RKO (cell line): ENCODE measurements around the gene POLR1E.
"Not testable (repeated sequence)": the region's sequence is repeated elsewhere in the genome, so short reads cannot be mapped to it uniquely, and the experiment has no call there.

ENCODE experiments used
- DNase-seq: peaks from one replicate; pipeline ENCODE4 v3.0.0-alpha.2; 2016; ENCODE audit warnings: low spot score

Gene POLR1E

GRCh38 chr9:37501957-37502596 is 16.3 kb downstream of the POLR1E start:
- DNase-seq: no peak

GRCh38 chr9:37503736-37504135 is 18.0 kb downstream of the POLR1E start:
- no peak for DNase-seq

- no peak for DNase-seq
These were observed 18.9 kb downstream of the POLR1E start for GRCh38 chr9:37504605-37505004.

- DNase-seq: no peak
These were observed 21.9 kb downstream of the POLR1E start for GRCh38 chr9:37507566-37508134.

- DNase-seq: no peak
These were observed 22.5 kb downstream of the POLR1E start for GRCh38 chr9:37508135-37508833.

- no peak for DNase-seq
These were observed 23.1 kb downstream of the POLR1E start for GRCh38 chr9:37508834-37509206.

- DNase-seq: no peak
These were observed 23.8 kb downstream of the POLR1E start for GRCh38 chr9:37509536-37509935.

GRCh38 chr9:37510053-37510452 is 24.3 kb downstream of the POLR1E start:
- DNase-seq: not testable (repeated sequence)

GRCh38 chr9:37511016-37512010 is 25.6 kb downstream of the POLR1E start:
- no peak for DNase-seq

GRCh38 chr9:37512437-37512836 is 26.7 kb downstream of the POLR1E start:
- DNase-seq: no peak

GRCh38 chr9:37514415-37514814 is 28.7 kb downstream of the POLR1E start:
- not testable (repeated sequence) for DNase-seq

- no peak for DNase-seq
These were observed 29.3 kb downstream of the POLR1E start for GRCh38 chr9:37514999-37515398.

- DNase-seq: no peak
These were observed 30.0 kb downstream of the POLR1E start for GRCh38 chr9:37515620-37516258.

- no peak for DNase-seq
These were observed 32.2 kb downstream of the POLR1E start for GRCh38 chr9:37517923-37518322.

GRCh38 chr9:37520641-37521040 is 34.9 kb downstream of the POLR1E start:
- no peak for DNase-seq

- no peak for DNase-seq
These were observed 35.4 kb downstream of the POLR1E start for GRCh38 chr9:37521111-37521510.

GRCh38 chr9:37522971-37523370 is 37.2 kb downstream of the POLR1E start:
- no peak for DNase-seq

GRCh38 chr9:37523916-37524315 is 38.2 kb downstream of the POLR1E start:
- no peak for DNase-seq

GRCh38 chr9:37528652-37529471 is 43.1 kb downstream of the POLR1E start:
- DNase-seq: no peak

- no peak for DNase-seq
These were observed 46.0 kb downstream of the POLR1E start for GRCh38 chr9:37531699-37532098.

- no peak for DNase-seq
These were observed 48.7 kb downstream of the POLR1E start for GRCh38 chr9:37534412-37534811.
